ENCODE results near the gene ARL3.
"Not testable (repeated sequence)": the region's sequence is repeated elsewhere in the genome, so short reads cannot be mapped to it uniquely, and the experiment has no call there.

The ARL3 gene

GRCh38 chr10:102702742-102703141 is 11.5 kb downstream of the ARL3 start:
- no peak for DNase-seq (ENCODE audit: low spot score)

GRCh38 chr10:102701796-102702195 is 12.4 kb downstream of the ARL3 start:
- DNase-seq (ENCODE audit: low spot score): no peak

- DNase-seq (ENCODE audit: low spot score): no peak
Observed at GRCh38 chr10:102701272-102701671, 12.9 kb downstream of the ARL3 start.

- no peak for DNase-seq (ENCODE audit: low spot score)
Observed at GRCh38 chr10:102698894-102699293, 15.3 kb downstream of the ARL3 start.

GRCh38 chr10:102696736-102697135 is 17.5 kb downstream of the ARL3 start:
- DNase-seq (ENCODE audit: low spot score): no peak

GRCh38 chr10:102695401-102695800 is 18.8 kb downstream of the ARL3 start:
- DNase-seq (ENCODE audit: low spot score): not testable (repeated sequence)

- DNase-seq (ENCODE audit: low spot score): no peak
Observed at GRCh38 chr10:102691285-102692066, 22.7 kb downstream of the ARL3 start.

GRCh38 chr10:102683736-102684135 is 30.5 kb downstream of the ARL3 start:
- DNase-seq (ENCODE audit: low spot score): no peak

GRCh38 chr10:102682981-102683380 is 31.2 kb downstream of the ARL3 start:
- no peak for DNase-seq (ENCODE audit: low spot score)

GRCh38 chr10:102682416-102682815 is 31.8 kb downstream of the ARL3 start:
- DNase-seq (ENCODE audit: low spot score): no peak

- DNase-seq (ENCODE audit: low spot score): no peak
Observed at GRCh38 chr10:102681696-102682095, 32.5 kb downstream of the ARL3 start.

GRCh38 chr10:102679596-102679995 is 34.6 kb downstream of the ARL3 start:
- no peak for DNase-seq (ENCODE audit: low spot score)

GRCh38 chr10:102678842-102679289 is 35.3 kb downstream of the ARL3 start:
- DNase-seq (ENCODE audit: low spot score): no peak

GRCh38 chr10:102678068-102678400 is 36.2 kb downstream of the ARL3 start:
- DNase-seq (ENCODE audit: low spot score): no peak

- no peak for DNase-seq (ENCODE audit: low spot score)
Observed at GRCh38 chr10:102677331-102678067, 36.7 kb downstream of the ARL3 start.

GRCh38 chr10:102676534-102677315 is 37.5 kb downstream of the ARL3 start:
- no peak for DNase-seq (ENCODE audit: low spot score)

GRCh38 chr10:102675666-102676533 is 38.3 kb downstream of the ARL3 start:
- no peak for DNase-seq (ENCODE audit: low spot score)

GRCh38 chr10:102675011-102675665 is 39.1 kb downstream of the ARL3 start:
- DNase-seq (ENCODE audit: low spot score): no peak

GRCh38 chr10:102674566-102674965 is 39.6 kb downstream of the ARL3 start:
- DNase-seq (ENCODE audit: low spot score): no peak

- no peak for DNase-seq (ENCODE audit: low spot score)
Observed at GRCh38 chr10:102673819-102674511, 40.2 kb downstream of the ARL3 start.
